ENCODE measurements around the gene CTDSP1. TPM values are rescaled to one million over a fixed set of nuclear protein-coding genes. Genes with fewer than 3 reads are reported as not detected.

The CTDSP1 gene
- total RNA-seq, 1 experiment from 2014 or later = 104 TPM

DNA sequence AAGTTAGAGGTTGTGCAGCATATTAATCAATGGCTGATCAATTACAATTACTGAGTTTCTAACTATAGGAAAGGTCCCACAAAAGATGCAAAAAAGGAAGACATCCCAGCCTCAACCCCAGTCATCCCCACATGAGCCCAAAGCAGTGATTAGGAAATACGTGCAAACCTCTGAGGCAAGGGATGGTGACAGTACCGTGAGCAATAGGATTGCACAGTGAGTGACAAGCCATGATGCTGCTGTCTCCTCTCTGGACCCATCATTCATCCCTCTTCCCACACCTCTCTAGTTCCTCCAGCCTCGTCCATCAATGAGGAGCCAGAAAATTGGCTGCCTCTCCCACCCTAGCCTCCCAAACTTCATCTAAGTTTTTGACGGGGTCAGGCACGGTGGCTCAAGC lies 21.6 kb upstream of the CTDSP1 start:
- no peaks in the 10 kb centered on the region for H3K9me3 ChIP-seq
- CTCF ChIA-PET = no interaction called here
- DNase-seq = no peak
- no peak overlapping the region for H3K4me3 Mint-ChIP-seq (ENCODE audit: unreplicated experiment)
- H3K4me1 Mint-ChIP-seq (ENCODE audit: low read depth, unreplicated experiment) = no peaks in the 10 kb centered on the region
- H3K9me3 Mint-ChIP-seq (ENCODE audit: unreplicated experiment) = no peaks in the 10 kb centered on the region
- H3K27ac Mint-ChIP-seq (ENCODE audit: unreplicated experiment) = no peak overlapping the region
- no peak overlapping the region for H3K4me3 ChIP-seq (ENCODE audit: low read depth, low read length)
- no peaks in the 10 kb centered on the region for H3K36me3 ChIP-seq (ENCODE audit: control insufficient read depth, insufficient read depth, low read length)
- no peaks in the 10 kb centered on the region for H3K4me1 ChIP-seq
- TF ChIP-seq, protein P1, sequence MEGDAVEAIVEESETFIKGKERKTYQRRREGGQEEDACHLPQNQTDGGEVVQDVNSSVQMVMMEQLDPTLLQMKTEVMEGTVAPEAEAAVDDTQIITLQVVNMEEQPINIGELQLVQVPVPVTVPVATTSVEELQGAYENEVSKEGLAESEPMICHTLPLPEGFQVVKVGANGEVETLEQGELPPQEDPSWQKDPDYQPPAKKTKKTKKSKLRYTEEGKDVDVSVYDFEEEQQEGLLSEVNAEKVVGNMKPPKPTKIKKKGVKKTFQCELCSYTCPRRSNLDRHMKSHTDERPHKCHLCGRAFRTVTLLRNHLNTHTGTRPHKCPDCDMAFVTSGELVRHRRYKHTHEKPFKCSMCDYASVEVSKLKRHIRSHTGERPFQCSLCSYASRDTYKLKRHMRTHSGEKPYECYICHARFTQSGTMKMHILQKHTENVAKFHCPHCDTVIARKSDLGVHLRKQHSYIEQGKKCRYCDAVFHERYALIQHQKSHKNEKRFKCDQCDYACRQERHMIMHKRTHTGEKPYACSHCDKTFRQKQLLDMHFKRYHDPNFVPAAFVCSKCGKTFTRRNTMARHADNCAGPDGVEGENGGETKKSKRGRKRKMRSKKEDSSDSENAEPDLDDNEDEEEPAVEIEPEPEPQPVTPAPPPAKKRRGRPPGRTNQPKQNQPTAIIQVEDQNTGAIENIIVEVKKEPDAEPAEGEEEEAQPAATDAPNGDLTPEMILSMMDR (IDR thresholded peaks at IDR 0.05; ENCODE audit: insufficient read depth in 1 of 2, low read depth in 1 of 2, low read length in 1 of 2, severe bottlenecking in 1 of 2, unreplicated experiment in 1 of 2) = no peak
- no peaks in the 10 kb centered on the region for H3K27me3 ChIP-seq (replicated peaks; ENCODE audit: control insufficient read depth, insufficient read depth, low read length)
- POLR2A ChIA-PET = no interaction called here
- no peaks in the 10 kb centered on the region for H3K27me3 Mint-ChIP-seq (ENCODE audit: insufficient read depth, unreplicated experiment)
- no peaks in the 10 kb centered on the region for H3K36me3 Mint-ChIP-seq (ENCODE audit: insufficient read depth, unreplicated experiment)
- intact Hi-C loops (cut with micrococcal nuclease; ENCODE audit: unreplicated experiment) = no loop called here
- BruUV-seq (replicated peaks) = no TSS peak

DNA sequence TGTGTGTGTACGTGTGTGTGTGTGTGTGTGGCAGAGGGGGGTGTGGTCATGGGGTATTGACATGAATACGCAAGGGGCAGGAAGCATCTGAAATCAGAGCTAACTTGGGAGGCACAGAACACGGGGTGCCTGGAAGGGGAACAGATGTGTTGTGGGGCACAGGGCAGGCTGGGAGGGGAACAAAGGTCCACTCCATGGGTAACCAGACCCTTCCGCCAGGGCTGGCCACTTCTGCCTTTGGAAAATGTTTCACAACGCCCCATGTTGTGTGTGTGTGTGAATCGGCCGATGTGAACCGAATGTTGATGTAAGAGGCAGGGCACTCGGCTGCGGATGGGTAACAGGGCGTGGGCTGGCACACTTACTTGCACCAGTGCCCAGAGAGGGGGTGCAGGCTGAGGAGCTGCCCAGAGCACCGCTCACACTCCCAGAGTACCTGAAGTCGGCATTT lies 17.7 kb upstream of the CTDSP1 start, which contains the start of gene SLC11A1:
SLC11A1 (plus strand) TSS at position 358 of the 451 bp plus-strand sequence. CDS start 96 bp downstream, outside the sequence.
- Histone ChIP-seq H3K27me3 (replicated peaks; ENCODE audit: control insufficient read depth, insufficient read depth, low read length) (no peaks in the 10 kb centered on the region), H3K4me3 (ENCODE audit: low read depth, low read length) (no peak within 1 kb of the TSS), H3K4me1 (no peaks in the 10 kb centered on the region), H3K9me3 (no peaks in the 10 kb centered on the region), H3K36me3 (ENCODE audit: control insufficient read depth, insufficient read depth, low read length) (no peaks in the 10 kb centered on the region)
- no peak for DNase-seq
- Mint-ChIP-seq H3K4me1 (ENCODE audit: low read depth, unreplicated experiment) (peaks cover 6% of the 10 kb centered on the region), H3K4me3 (ENCODE audit: unreplicated experiment) (no peak within 1 kb of the TSS), H3K27ac (ENCODE audit: unreplicated experiment) (no peak within 1 kb of the TSS), H3K9me3 (ENCODE audit: unreplicated experiment) (no peaks in the 10 kb centered on the region), H3K27me3 (ENCODE audit: insufficient read depth, unreplicated experiment) (no peaks in the 10 kb centered on the region), H3K36me3 (ENCODE audit: insufficient read depth, unreplicated experiment) (no peaks in the 10 kb centered on the region)
- TF ChIP-seq, protein P1 (IDR thresholded peaks at IDR 0.05; ENCODE audit: insufficient read depth in 1 of 2, low read depth in 1 of 2, low read length in 1 of 2, severe bottlenecking in 1 of 2, unreplicated experiment in 1 of 2) = no peak
- ChIA-PET CTCF (no interaction called here), POLR2A (no interaction called here)
- intact Hi-C loops (cut with micrococcal nuclease; ENCODE audit: unreplicated experiment) = no loop called here
- BruUV-seq (replicated peaks) = no TSS peak

DNA sequence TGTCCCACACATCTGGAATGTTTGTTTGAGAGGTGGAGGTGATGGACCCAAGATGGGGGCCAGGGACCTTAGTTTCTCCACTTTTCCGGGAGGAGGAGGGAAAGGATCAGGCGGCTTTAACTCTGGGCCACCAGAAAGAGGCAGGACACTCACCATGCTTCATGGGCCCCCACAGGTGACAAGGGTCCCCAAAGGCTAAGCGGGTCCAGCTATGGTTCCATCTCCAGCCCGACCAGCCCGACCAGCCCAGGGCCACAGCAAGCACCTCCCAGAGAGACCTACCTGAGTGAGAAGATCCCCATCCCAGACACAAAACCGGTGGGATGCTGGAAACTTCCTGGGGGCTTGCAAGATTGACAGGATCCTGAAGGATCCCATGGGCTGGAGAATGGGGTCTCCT lies 16.9 kb upstream of the CTDSP1 start:
- TF ChIP-seq, protein P1 (IDR thresholded peaks at IDR 0.05; ENCODE audit: insufficient read depth in 1 of 2, low read depth in 1 of 2, low read length in 1 of 2, severe bottlenecking in 1 of 2, unreplicated experiment in 1 of 2) = no peak
- DNase-seq = no peak
- Mint-ChIP-seq H3K27me3 (ENCODE audit: insufficient read depth, unreplicated experiment) (no peaks in the 10 kb centered on the region), H3K4me3 (ENCODE audit: unreplicated experiment) (no peak overlapping the region), H3K4me1 (ENCODE audit: low read depth, unreplicated experiment) (peaks cover 11% of the 10 kb centered on the region), H3K36me3 (ENCODE audit: insufficient read depth, unreplicated experiment) (no peaks in the 10 kb centered on the region), H3K27ac (ENCODE audit: unreplicated experiment) (no peak overlapping the region), H3K9me3 (ENCODE audit: unreplicated experiment) (no peaks in the 10 kb centered on the region)
- no peaks in the 10 kb centered on the region for H3K4me1 ChIP-seq
- H3K27me3 ChIP-seq (replicated peaks; ENCODE audit: control insufficient read depth, insufficient read depth, low read length) = no peaks in the 10 kb centered on the region
- ChIA-PET POLR2A (no interaction called here), CTCF (no interaction called here)
- no peak overlapping the region for H3K4me3 ChIP-seq (ENCODE audit: low read depth, low read length)
- no TSS peak for BruUV-seq (replicated peaks)
- H3K36me3 ChIP-seq (ENCODE audit: control insufficient read depth, insufficient read depth, low read length) = no peaks in the 10 kb centered on the region
- intact Hi-C loops (cut with micrococcal nuclease; ENCODE audit: unreplicated experiment) = no loop called here
- H3K9me3 ChIP-seq = no peaks in the 10 kb centered on the region
